Posterior cingulate gyrus (tissue), 11 donors: ENCODE results near the gene PNMA1.

Experiments used
- DNase-seq, 10 donors: peaks; one replicate each; pipeline versions ENCODE4 v3.0.0 to v3.0.0-alpha.2; 2020 to 2021; ENCODE audit warnings: mixed read lengths in 3 of 10
- intact Hi-C: fragments of 100-400 bp; cut with DNase I; formaldehyde crosslinking; loops from one replicate; pipeline ENCODE4 v1.15.1; 2023

PNMA1 gene

DNA sequence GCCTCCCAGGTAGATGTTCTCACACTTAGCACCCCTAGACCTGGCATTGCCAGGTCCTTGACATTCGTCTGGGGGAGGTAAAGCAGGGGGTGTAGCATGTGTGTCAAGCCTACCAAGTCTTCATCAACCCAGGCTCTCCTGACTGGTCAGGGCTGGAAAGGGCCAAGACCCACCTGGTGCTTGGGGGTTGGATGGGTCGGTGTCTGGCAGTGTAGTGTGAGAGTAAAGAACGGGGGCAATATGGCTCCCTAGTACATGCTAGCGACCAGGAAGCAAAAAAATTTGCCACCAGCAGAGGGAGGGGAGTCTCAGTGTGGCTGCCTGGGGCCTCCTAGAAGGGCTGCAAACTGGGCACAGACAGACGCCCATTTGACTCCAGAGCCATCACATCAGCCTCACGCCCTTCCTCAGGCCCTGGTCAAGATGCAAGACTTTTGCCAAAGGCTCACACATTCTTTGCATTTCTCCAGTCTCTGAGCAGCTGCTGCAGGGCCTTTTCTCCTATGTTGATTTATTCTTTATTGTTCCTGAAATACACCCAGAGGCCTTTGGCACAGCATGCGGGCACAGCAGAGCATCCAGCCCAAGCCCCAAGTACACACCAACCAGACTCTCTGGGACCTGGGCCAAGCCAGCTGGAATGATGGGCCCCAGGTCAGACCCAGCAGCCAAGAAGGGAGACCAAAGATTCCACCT, 38.3 kb upstream of the PNMA1 start:
- intact Hi-C loops = loop anchor here (10.0 kb wide), 1 partner anchor 72 kb away; no protein-coding TSS in a partner anchor
- DNase-seq = peak in 5 of 10 donors; percentile 35 to 92 (median 46)

DNA sequence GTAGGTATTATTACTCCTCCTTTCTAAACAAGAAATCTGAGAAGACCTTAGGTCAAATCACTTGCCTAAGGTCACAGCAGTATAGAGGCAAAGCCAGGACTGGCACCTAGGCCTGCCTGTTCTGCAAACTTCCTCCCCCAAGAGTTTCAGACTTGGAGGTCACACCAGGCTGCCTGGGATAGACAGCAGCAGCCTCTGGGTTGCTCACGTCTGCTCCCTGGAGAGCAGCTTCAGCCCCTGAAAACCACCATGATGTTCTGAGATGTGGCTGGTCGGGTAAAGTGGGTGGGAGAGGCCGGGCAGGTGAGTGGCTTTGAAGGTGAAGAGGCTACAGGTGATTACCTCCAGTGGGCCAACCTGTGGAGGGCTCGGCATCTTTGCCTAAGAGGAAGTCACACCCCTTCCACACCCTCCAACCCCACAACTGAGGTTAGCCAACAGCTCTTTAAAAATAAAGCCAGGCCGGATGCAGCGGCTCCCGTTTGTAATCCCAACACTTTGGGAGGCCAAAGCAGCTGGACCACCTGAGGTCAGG, 37.0 kb upstream of the PNMA1 start:
- intact Hi-C loops = loop anchor here (10.0 kb wide), 1 partner anchor 74 kb away; no protein-coding TSS in a partner anchor

DNA sequence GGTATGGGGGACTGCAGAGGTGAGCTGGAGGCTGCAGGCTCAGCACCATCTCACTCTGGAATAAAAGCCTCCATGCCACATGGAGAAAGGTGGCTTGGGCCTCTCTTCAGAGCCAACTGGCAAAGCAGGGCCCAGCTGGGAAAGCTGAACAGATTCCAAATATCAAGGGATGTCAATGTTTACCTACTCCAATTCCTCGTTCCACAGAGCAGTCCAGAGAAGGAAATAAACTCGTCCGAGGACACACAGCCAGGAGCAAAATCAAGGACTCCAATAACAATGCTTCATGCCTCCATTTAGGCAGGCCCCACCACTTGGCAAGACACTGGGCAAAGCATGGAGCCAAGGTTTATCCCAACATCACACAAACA, 36.3 kb upstream of the PNMA1 start:
- intact Hi-C loops = loop anchor here (10.0 kb wide), 1 partner anchor 74 kb away; no protein-coding TSS in a partner anchor
- DNase-seq = no peak

More for the DNA sequence above, 37.0 kb upstream of the PNMA1 start:
- DNase-seq = peak in 1 of 10 donors; percentile 43

DNA sequence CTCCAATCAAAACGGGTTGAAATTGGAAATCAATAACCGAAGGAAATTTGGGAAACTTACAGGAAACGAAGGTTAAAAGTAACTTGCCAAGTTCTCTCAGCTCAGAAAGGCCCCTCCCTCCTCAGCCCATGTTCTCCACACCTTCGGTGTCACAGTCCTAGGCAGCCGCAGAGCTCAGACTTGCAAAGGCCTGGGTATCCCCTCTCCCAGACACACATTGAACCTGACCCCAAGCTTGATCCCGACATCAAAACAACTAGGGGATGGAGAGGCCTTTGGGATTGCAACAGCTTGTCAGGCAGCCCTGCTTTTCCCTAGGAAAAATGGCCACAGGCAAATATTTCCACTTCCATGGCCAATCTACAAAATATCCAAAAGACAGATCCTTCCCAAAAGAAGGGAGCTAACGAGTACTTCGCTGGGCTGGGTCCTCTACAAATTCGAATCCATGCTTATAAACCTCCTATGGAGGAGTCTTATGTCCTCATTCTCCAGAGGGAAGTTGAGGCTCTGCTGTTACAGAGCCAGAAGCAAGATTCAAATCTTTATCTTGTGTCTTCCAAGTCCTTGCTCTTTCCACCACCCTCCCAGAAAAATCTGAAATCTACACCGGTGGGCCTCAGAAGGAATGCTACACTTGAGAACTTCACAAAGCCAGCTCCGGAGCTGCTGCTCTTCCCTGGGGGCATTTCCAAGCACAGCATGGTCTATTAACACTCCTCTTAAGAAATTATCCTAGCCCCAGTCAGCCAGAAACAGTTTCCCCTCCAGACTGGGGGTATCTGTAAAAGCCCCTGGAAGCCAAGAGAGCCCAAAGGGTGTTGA, 35.7 kb upstream of the PNMA1 start:
- intact Hi-C loops = loop anchor here (10.0 kb wide), 1 partner anchor 75 kb away; no protein-coding TSS in a partner anchor
- DNase-seq = no peak

DNA sequence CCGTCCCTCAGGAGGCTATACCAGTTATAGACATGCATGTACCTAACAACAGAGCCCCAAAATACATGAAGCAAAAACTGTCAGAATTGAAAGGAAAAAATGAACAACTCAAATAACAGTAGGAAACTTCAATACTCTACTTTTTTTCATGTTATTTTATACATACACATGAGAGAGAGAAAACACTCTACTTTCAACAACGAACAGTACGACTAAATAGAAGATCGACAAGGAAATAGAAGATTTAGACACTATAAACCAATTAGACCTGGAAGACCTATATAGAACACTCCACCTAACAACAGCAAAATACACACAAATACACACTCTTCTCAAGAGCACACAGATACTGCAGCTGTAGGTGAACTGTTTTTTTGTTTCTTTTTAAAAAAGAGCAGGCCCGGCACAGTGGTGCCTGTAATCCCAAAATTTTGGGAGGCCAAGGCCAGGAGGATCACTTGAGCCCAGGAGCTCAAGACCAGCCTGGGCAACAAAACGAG, 34.7 kb upstream of the PNMA1 start:
- no peak for DNase-seq
- intact Hi-C loops = no loop called here

DNA sequence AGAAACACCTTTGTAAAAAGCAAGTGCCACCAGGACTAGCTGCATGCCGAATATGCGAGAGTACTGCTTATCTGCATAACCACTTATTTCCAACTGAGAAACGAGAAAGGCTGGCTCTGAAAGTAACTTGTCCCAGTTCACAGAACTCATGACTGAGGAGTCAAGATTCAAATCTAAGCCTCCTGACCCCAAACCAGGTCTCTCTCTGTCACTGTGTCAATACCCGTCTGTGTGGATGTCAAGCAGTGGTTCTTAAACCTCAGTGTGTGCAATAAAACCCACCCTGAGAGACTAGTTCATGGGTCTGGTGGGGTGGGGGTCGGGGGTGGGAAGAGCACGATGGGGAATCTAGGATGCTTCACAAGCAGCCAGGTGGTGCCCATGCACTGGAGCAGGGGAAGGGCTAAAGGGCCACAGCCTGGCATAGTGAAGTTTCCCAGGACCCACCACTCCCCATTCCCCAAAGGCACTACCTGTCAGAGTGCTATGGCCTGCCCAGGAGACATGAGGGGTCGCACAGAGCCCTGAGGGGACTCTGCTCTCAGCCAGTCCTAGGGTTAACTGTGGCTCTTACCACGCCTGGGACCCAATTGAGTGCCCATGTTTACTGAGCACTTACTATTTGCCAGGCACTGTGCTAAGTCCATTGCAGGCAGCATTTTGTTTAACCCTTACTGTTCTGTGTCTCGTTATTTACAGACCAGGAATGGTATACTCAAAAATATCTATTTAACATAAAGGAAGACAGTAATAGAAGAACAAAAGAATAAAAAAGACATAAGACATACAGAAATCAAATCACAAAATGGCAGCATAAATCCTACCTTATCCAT, 33.4 kb upstream of the PNMA1 start:
- intact Hi-C loops = no loop called here
- DNase-seq = no peak

DNA sequence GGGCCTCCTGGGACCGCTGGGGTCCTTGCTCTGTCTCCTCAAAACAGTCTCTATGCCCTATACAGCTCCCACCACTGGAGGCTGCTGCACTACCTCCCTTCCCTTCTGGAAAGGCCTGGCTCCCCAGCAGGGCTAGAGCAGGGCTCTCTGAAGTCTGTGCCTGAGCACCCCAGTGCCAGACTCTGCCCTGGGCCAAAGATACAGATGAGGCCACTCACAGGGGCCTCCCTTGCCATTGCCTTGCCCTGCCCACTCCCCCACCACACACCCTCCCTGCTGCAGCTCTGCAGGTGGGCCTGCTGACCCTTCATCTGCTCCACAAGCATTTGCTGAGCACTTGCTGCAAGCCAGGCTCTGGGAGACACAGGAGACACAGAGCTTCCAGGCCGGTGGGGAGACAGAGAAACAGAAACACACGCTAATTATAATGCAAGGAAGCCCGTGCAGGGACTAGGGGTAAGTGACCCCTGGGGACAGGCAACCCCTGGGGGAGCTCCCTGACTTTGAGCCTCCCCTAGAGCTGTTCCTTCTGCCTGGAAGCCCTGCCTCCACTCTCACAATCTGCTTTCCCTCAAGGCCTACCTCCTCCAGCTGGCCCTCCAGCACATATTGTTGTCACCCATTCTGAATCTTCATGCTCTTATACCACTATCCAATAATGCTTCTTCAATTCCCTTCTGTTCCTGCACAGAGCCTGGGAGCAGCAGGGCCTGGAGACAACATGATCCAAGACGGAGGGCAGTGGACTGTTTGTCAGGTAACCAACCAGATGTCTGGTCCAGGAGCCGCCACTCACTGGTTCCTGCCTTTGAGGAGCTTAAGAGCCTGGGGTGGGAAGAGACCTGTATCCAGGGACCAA, 32.6 kb upstream of the PNMA1 start:
- DNase-seq = no peak
- intact Hi-C loops = no loop called here

DNA sequence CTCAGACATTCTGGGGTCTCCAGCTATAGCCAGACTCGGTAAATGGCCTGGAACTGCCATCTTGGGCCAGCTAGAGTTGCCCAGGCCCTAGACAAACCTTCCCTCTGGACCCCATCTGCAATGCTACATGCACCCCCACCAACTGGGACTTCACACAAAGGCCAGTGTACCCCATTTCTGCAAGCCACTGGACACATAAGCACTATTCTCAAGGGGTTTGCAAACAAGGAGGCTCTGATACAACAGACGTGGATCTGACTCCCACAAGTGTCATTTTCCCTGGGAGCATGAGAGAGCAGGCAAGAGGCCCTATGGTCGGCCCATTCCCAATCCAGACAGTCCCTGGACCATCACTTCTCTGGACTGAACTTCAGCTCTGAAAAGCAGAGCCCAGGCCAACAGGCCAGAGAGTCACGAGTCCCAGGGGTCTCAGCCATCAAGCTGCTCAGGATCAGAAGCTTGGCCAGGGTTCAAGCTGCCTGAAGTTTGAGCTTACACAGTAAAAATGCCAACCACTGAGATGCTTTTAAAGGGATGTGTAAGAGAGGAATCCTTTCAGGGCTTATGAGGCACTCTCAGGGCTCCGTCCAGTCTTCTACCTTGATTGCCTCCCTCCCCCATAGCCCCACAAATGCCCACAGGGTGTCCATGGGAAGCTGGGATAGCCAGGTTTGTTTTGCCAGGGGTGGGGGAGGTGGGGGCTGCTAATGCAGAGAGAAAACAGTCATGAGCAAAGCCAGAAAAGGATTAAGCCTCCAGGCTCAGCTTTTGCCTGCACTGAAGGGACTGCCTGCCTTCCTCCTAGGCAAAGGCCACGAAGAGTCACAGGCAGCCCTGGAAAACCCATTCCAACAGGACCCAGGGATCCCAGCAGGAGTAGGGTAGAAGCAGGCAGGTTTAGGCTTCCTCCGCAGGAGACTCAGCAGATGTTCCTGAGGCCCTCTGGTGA, 31.7 kb upstream of the PNMA1 start:
- intact Hi-C loops = no loop called here
- DNase-seq = no peak

DNA sequence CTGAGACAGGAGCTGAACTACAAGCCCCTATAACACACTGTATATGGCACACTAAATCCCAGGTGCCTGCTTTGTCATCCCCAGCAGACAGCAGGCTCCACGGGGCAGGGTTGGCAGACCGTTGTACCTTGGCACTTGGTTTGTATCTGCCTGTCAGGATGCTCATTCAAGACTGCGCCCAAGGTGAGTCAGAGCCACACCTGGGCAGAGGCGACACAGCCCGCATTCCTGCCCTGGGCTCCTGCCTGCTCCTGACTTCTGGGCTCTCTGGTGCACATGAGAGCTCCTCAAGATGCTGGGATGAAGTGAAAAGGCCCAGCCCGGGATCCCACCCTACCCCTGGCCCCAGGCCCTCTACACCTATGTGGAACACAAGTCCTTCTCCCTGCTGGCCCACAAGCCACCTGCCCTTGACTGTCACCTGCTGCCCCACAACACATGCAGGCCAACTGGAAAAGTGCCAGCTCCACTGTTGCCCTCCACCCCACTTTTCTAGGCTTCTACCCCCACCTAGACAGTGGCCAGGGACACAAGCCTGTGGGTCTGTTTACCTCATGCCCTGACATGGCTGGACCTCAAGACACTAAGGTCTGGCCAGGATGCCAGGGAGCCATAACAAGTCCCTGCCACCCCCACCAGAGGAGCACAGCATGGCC, 30.8 kb upstream of the PNMA1 start:
- intact Hi-C loops = no loop called here
- DNase-seq = no peak

DNA sequence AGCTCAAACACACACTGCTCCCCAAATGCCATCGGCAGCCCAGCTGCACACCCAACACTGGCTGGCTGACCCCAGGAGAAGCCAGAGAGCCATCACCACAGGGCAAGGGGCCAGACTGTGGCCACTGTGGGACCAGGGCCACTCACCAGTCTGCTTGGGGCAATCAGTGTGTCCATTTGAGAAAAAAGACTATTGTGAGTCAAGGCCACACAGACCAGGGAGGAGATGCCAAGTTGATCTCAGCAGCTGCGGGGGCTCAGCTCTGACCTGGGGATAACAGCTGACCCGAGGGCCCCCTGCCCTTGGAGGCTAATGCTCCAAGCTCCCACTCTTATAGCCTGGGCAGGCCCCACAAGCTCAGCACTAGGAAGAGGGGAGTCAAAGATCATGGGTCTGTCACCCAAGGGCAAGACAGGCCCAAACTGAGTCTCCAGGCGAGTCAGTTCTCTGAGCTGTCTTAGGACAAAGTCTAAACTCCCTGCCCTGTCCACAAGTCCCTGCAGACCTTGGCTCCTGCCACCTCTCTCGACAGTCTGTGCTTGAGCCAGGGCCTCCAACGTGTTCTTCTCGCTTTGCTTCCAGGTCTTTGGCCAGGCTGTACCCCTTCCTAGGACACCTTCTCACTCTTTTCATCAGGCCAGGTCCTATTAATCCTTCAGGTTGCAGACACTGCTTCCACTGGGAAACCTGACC, 30.1 kb upstream of the PNMA1 start:
- intact Hi-C loops = no loop called here
- DNase-seq = peak in 7 of 10 donors; percentile 49 to 95 (median 70)

DNA sequence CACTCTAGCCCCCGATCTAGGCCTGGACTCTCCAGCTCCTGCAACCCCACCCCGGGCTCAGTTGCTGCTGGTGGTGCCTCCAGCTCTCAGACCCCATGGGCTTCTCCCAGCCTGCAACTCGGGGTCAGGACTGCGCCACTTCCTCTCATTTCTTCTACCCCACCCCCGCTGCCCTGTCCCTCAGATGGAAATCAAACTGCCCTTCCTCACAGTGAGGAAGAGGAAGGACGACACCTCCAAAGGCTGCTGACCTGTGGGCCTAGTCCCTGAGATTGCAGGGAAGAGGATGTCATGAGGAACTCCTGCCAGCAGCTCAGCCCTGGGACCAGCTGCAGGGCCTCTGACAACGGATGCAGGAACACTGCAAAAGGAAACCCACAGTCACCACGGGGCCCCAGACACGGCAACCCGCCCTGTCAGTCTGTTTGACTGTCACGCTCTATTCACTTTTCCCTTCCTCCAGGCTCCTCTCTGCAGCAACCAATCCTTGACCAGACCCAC, 29.3 kb upstream of the PNMA1 start:
- intact Hi-C loops = no loop called here
- peak in 1 of 10 donors; percentile 89 for DNase-seq

DNA sequence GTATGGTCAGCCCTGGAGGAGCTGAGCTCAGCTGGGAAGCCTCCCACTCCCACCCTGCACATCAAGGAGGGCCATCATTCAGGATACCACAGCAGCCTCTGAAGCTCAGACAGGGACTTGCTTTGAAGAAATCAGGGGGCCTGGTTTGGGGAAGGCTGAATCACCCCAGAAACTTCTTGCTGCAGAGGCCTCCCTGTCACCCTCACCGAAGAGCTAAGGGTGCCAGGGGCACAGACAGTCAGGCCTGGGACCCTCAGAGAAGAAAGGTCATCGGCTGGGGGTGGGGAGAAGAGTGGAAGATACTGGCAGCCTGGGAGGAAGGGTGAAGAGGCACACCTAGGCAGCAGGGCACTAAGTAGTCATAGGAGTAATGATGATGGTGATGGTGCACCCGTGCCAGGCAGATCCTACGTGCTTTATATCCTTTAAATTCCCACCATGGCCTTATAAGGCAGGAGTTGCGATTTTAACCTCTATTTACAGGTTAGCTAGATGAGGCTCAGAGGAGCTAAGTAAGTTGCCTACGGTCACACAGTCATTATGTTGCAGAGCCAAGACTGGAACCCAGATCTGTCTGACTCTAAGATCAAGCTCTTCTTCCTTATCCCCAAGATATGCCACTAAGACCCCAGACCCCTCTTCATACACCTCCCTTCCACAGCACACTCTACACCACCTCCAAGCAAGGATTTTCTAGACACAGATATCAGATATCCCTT, 28.5 kb upstream of the PNMA1 start:
- intact Hi-C loops = no loop called here
- DNase-seq = no peak

DNA sequence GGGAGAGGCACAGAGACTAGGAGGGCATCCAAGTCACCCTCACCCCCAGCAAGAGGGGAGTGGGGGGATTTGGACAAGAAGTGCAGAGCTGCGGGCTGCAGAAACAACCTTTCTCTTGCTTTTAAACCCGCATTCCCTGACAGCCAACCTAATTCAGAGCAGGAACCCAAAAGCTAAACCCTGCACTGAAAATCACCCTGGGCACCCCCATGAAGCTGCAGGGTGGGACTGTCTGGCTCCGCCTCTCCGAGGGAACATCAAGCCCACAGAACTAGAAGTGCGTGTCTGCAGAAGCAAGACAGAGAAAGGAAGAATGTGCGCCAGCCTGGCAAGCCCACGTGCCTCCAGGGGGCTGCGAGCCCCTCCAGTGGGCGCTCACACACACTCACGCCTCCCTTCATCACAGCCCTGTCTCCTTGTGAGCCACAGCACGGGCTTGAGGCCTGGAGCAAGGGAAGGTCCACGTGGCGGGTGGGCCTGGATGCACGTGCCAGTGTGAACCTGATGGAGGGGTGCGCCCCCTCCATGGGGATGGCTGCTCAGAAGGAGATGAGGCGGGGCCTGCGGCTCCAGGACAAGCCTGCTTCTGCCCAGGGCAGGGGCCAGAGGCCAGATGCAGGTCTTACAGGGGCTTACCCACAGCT, 27.8 kb upstream of the PNMA1 start:
- intact Hi-C loops = no loop called here
- DNase-seq = peak in 3 of 10 donors; percentile 89 to 92 (median 90)

DNA sequence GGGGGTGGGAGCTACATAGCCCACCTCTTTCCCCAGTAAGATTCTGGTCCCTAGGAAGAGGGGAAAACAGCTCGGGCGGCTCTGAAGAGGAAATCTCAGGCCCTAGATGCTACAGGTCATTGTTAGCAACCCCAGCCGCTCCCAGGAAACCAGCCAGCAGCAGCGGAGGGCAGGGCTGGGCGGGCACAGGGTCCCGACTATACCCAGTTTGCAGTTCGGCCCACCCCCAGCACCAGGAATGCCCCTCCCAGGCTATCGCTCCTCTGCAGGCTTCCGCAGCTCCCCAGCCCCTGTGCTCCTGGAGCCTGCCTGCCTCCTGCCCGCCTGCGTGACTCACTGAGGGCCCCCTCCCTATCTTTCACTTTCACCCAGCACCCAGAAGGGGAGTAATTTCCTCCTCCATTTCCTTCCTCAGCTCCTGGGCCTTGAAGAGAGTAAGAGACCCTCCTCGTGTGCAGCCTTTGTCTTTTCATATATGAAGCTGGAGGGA, 27.2 kb upstream of the PNMA1 start:
- DNase-seq = peak in 5 of 10 donors; percentile 43 to 93 (median 83)
- intact Hi-C loops = no loop called here

DNA sequence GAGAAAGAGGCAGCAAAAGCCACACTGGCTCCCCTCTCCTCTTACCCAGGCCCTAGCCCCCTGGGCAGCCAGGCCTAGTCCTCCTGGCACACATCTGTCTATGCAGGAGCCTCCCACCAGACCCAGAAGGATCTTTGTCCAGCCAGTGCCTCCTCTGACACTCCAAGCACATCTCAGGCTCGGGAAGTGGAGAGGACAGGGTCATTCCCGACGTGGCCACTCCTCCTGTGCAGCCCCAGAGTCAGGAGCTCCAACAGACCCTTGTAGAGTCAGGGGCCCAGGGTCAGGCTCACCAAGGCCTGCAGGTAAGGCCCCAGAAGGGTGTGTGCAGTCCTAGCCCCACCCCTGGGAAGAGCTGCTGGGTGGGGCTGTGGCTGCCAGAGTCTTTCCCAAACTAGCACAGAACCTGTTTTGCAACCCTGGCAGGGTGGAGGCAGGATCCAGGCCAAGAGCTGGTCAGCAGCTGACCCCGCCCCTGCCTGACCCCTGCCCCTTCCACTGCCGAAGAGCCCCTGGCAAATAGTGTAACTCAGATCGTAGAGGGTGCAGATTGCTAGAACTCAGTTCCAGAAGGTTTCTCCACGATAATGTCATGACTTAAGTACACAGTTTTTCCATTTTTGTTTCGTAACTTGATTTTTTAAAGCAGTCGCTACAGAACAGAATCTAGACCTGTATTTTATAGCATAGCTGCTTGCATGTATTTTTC, 26.6 kb upstream of the PNMA1 start:
- intact Hi-C loops = no loop called here
- no peak for DNase-seq
